Measurements from ENCODE around the gene CFAP57. TPM values are rescaled to one million over a fixed set of nuclear protein-coding genes. Genes with fewer than 3 reads are reported as not detected.

Gene CFAP57
- total and polyA plus RNA-seq, 2 of the 13 experiments (the other 11 are each of a cell fraction or from before 2014, with no cell fraction given), result 0.01 TPM; not detected in 1

- 8% methylated on average over 1 of the region's 1 CpG for WGBS (ENCODE audit: low lambda C conversion rate)
- H3K4me3 ChIP-seq (replicated peaks in 1 of 3; ENCODE audit: insufficient read depth in 1 of 3, low read depth in 2 of 3, low read length in 3 of 3), result no peak overlapping the region
- no peak overlapping the region for H3K4me2 ChIP-seq (ENCODE audit: low read depth, low read length)
- ATAC-seq, result no peak
- DNase-seq (ENCODE audit: low spot score), result no peak
- H3K27me3 ChIP-seq (ENCODE audit: control insufficient read depth in 1 of 2, insufficient read depth in 2 of 2, low read length in 2 of 2), result peaks cover 3 to 15% of the 10 kb centered on the region in 2 experiments; a peak in 4 of 5 replicates
- H4K20me1 ChIP-seq (ENCODE audit: insufficient read depth, low read length), result no peaks in the 10 kb centered on the region
- H3K27ac ChIP-seq (ENCODE audit: extremely low read length, insufficient read depth, low read length), result no peak overlapping the region
- POLR2A ChIA-PET, result no interaction called here
- CTCF ChIA-PET (ENCODE audit: low intra/inter-chr PET ratio, low total read pairs), result no interaction called here
- in situ Hi-C loops (cut with HindIII; ENCODE audit: extremely low pct_ligation_motif_present, low pct_unique_long_range_greater_than_20kb) (no loop called here), intact Hi-C loops (cut with micrococcal nuclease; ENCODE audit: unreplicated experiment) (no loop called here)
- H3K36me3 ChIP-seq (replicated peaks in 1 of 2; ENCODE audit: control insufficient read depth in 1 of 2, insufficient read depth in 2 of 2, low read length in 2 of 2), result no peaks in the 10 kb centered on the region
- no peaks in the 10 kb centered on the region for H3K79me2 ChIP-seq (ENCODE audit: insufficient read depth, low read length)
- no TSS peak for BruUV-seq (replicated peaks)
- H3K4me1 ChIP-seq (ENCODE audit: insufficient read depth, low read length), result peaks cover 9% of the 10 kb centered on the region; the same call in 1 of the 2 replicates
- no peak overlapping the region for H2AFZ ChIP-seq (ENCODE audit: low read length)
- H3K9ac ChIP-seq (ENCODE audit: insufficient read depth, low read depth, low read length), result no peak overlapping the region
- H3K9me3 ChIP-seq (ENCODE audit: low read length), result peaks cover 13% of the 10 kb centered on the region
- no peak for FAIRE-seq
- no peak for TF ChIP-seq RORA (CRISPR knock-in tag; IDR thresholded peaks at IDR 0.05)
- no peak for TF ChIP-seq ZKSCAN5 (CRISPR knock-in tag; IDR thresholded peaks at IDR 0.05)
- no peak for TF ChIP-seq ARID4A (CRISPR knock-in tag; IDR thresholded peaks at IDR 0.05; ENCODE audit: borderline replicate concordance)
- TF ChIP-seq ARID2 (CRISPR knock-in tag; IDR thresholded peaks at IDR 0.05; ENCODE audit: borderline replicate concordance), result no peak
- TF ChIP-seq PREB (CRISPR knock-in tag; IDR thresholded peaks at IDR 0.05), result no peak
- TF ChIP-seq ZNF841 (CRISPR knock-in tag; IDR thresholded peaks at IDR 0.05; ENCODE audit: borderline replicate concordance), result no peak
- TF ChIP-seq ZNF546 (CRISPR knock-in tag; conservative IDR thresholded peaks at IDR 0.05), result no peak
- TF ChIP-seq ZBTB33 (CRISPR knock-in tag; IDR thresholded peaks at IDR 0.05), result no peak
- TF ChIP-seq RERE (CRISPR knock-in tag; IDR thresholded peaks at IDR 0.05; ENCODE audit: low read depth), result no peak
- TF ChIP-seq HDAC2 (CRISPR knock-in tag; IDR thresholded peaks at IDR 0.05), result no peak
Measured at GRCh38 chr1:43252225-43252624, 80.1 kb downstream of the CFAP57 start.
